H1 (cell line): ENCODE results near the gene SLC37A2. TPM values are rescaled to one million over a fixed set of nuclear protein-coding genes. Genes with fewer than 3 reads are reported as not detected.

Experiments used
- CTCF ChIA-PET: fragments of 300-600 bp; sonication (Branson Sonifier 250); formaldehyde crosslinking; loops from one replicate; lab custom pipeline; 2021; ENCODE audit not compliant: partially characterized antibody; lab: Charles Lee
- POLR2A ChIA-PET: fragments of 300-600 bp; sonication (Branson Sonifier 250); formaldehyde crosslinking; loops from one replicate; lab custom pipeline; 2021; ENCODE audit warnings: inconsistent platforms; ENCODE audit not compliant: partially characterized antibody; lab: Charles Lee
- DNase-seq, 2 experiments: peaks; one replicate each; pipeline versions ENCODE4 v3.0.0 to v3.0.0-alpha.2; 2010 to 2022; ENCODE audit warnings: low spot score in 2 of 2, low read depth in 1 of 2, mixed read lengths in 1 of 2
- FAIRE-seq: peaks from 2 replicates; lab custom pipeline; 2011; peaks lifted over from hg19 to GRCh38; lab: Jason Lieb, UNC
- H2AFZ ChIP-seq: 2 replicates; pipeline ENCODE4 v1.8.1; 2012; ENCODE audit warnings: low read length, inconsistent platforms
- H2AK5ac ChIP-seq: 2 replicates; pipeline ENCODE4 v1.6.1; 2013; ENCODE audit warnings: low read depth, low read length
- H2BK120ac ChIP-seq: replicated peaks from 2 replicates; pipeline ENCODE3; 2013; ENCODE audit warnings: low read depth, low read length, inconsistent platforms
- H2BK12ac ChIP-seq: 2 replicates; pipeline ENCODE4 v1.6.1; 2013; ENCODE audit warnings: low read depth, low read length
- H2BK15ac ChIP-seq: 2 replicates; pipeline ENCODE4 v1.6.1; 2013; ENCODE audit warnings: low read length
- H2BK20ac ChIP-seq: 2 replicates; pipeline ENCODE4 v1.6.1; 2013; ENCODE audit warnings: low read length
- H2BK5ac ChIP-seq: 2 replicates; pipeline ENCODE4 v1.6.1; 2013; ENCODE audit warnings: low read depth, low read length
- H3K14ac ChIP-seq: 2 replicates; pipeline ENCODE4 v1.6.1; 2013; ENCODE audit warnings: inconsistent platforms; ENCODE audit not compliant: insufficient read length
- H3K18ac ChIP-seq: 2 replicates; pipeline ENCODE4 v1.6.1; 2013; ENCODE audit warnings: low read length; ENCODE audit errors: extremely low read depth
- H3K23ac ChIP-seq: 2 replicates; pipeline ENCODE4 v1.6.1; 2013; ENCODE audit warnings: inconsistent platforms; ENCODE audit not compliant: insufficient read length
- H3K23me2 ChIP-seq: 2 replicates; pipeline ENCODE4 v1.6.1; 2013; ENCODE audit warnings: low read depth, low read length
- H3K27ac ChIP-seq: 2 replicates; pipeline ENCODE4 v1.6.1; 2011; ENCODE audit warnings: low read depth, low read length, inconsistent platforms
- H3K27me3 ChIP-seq, 4 experiments: replicated peaks in 1 of 4; 1 replicate in 1 of 4; 2 replicates in 3 of 4; pipeline versions ENCODE4 v1.6.1 to v1.8.1; 2011 to 2013; ENCODE audit warnings: low read length in 3 of 4, mild to moderate bottlenecking in 3 of 4, inconsistent platforms in 2 of 4, mixed read lengths in 2 of 4, moderate library complexity in 1 of 4; ENCODE audit not compliant: control insufficient read depth in 3 of 4, insufficient read depth in 3 of 4; ENCODE audit errors: extremely low read depth in 1 of 4
- H3K36me3 ChIP-seq, 4 experiments: 2 replicates each; pipeline versions ENCODE4 v1.6.1 to v1.8.1; 2011 to 2013; ENCODE audit warnings: mild to moderate bottlenecking in 4 of 4, low read length in 3 of 4, moderate library complexity in 2 of 4, control low read depth in 1 of 4, inconsistent platforms in 1 of 4; ENCODE audit not compliant: insufficient read depth in 4 of 4, control insufficient read depth in 2 of 4
- H3K4ac ChIP-seq: replicated peaks from 2 replicates; pipeline ENCODE3; 2013; ENCODE audit warnings: low read length, low read depth, mixed read lengths, inconsistent platforms; ENCODE audit not compliant: insufficient read length
- H3K4me1 ChIP-seq, 4 experiments: replicated peaks in 1 of 4; 1 replicate in 1 of 4; 2 replicates in 3 of 4; pipeline versions ENCODE4 v1.6.1 to v1.8.1; 2011 to 2013; ENCODE audit warnings: low read length in 3 of 4, inconsistent platforms in 2 of 4, mixed read lengths in 1 of 4; ENCODE audit not compliant: insufficient read depth in 4 of 4, control insufficient read depth in 3 of 4
- H3K4me2 ChIP-seq, 2 experiments: 2 replicates each; pipeline versions ENCODE4 v1.6.1 to v1.8.1; 2011 to 2013; ENCODE audit warnings: low read depth in 2 of 2, low read length in 2 of 2, control low read depth in 1 of 2, inconsistent platforms in 1 of 2, mild to moderate bottlenecking in 1 of 2; ENCODE audit not compliant: insufficient read depth in 1 of 2
- H3K4me3 ChIP-seq, 4 experiments: fragments of 200-600, 300-600 bp in 1 of 4; sonication (generic), shearing (Covaris generic), sonication (Bioruptor Twin) in 1 of 4; 2 replicates each; pipeline versions ENCODE4 v1.5.1 to v1.8.1; 2011 to 2016; ENCODE audit warnings: low read length in 4 of 4, low read depth in 3 of 4, control low read depth in 2 of 4, inconsistent platforms in 2 of 4, mild to moderate bottlenecking in 2 of 4, mixed read lengths in 1 of 4, moderate library complexity in 1 of 4; ENCODE audit not compliant: insufficient read depth in 2 of 4; ENCODE audit errors: extremely low read depth in 1 of 4
- H3K56ac ChIP-seq: replicated peaks from 2 replicates; pipeline ENCODE3; 2013; ENCODE audit warnings: low read depth, mild to moderate bottlenecking, mixed read lengths, low read length, inconsistent platforms; ENCODE audit not compliant: insufficient read length
- H3K79me1 ChIP-seq: 2 replicates; pipeline ENCODE4 v1.6.1; 2013; ENCODE audit warnings: low read depth, low read length, control low read depth
- H3K79me2 ChIP-seq, 2 experiments: 2 replicates each; pipeline versions ENCODE4 v1.6.1 to v1.8.1; 2012 to 2013; ENCODE audit warnings: low read length in 2 of 2, mild to moderate bottlenecking in 2 of 2, inconsistent platforms in 1 of 2; ENCODE audit not compliant: insufficient read depth in 2 of 2, control insufficient read depth in 1 of 2
- H3K9ac ChIP-seq, 4 experiments: replicated peaks in 1 of 4; 1 replicate in 1 of 4; 2 replicates in 3 of 4; pipeline versions ENCODE4 v1.6.1 to v1.8.1; 2011 to 2013; ENCODE audit warnings: low read depth in 3 of 4, low read length in 3 of 4, control low read depth in 2 of 4, mild to moderate bottlenecking in 2 of 4, moderate library complexity in 2 of 4, inconsistent platforms in 1 of 4; ENCODE audit errors: extremely low read depth in 1 of 4
- H3K9me3 ChIP-seq, 2 experiments: 2 replicates each; pipeline versions ENCODE4 v1.6.1 to v1.8.1; 2012 to 2013; ENCODE audit warnings: mild to moderate bottlenecking in 2 of 2, moderate library complexity in 2 of 2, control low read depth in 1 of 2, inconsistent platforms in 1 of 2, low read depth in 1 of 2, low read length in 1 of 2, mixed read lengths in 1 of 2; ENCODE audit not compliant: insufficient read depth in 2 of 2
- H4K20me1 ChIP-seq, 2 experiments: replicated peaks in 1 of 2; 2 replicates each; pipeline versions ENCODE3 to v1.8.1; 2011 to 2013; ENCODE audit warnings: inconsistent platforms in 2 of 2, low read length in 2 of 2, mild to moderate bottlenecking in 1 of 2; ENCODE audit not compliant: insufficient read depth in 2 of 2, control insufficient read depth in 1 of 2
- H4K5ac ChIP-seq: 2 replicates; pipeline ENCODE4 v1.6.1; 2013; ENCODE audit warnings: low read length, low read depth, mixed read lengths, inconsistent platforms; ENCODE audit not compliant: insufficient read length
- H4K8ac ChIP-seq: 2 replicates; pipeline ENCODE4 v1.8.0; 2013; ENCODE audit warnings: mild to moderate bottlenecking, moderate library complexity, low read length, inconsistent platforms; ENCODE audit not compliant: insufficient read depth; ENCODE audit errors: extremely low read depth
- H4K91ac ChIP-seq: replicated peaks from 2 replicates; pipeline ENCODE3; 2013; ENCODE audit warnings: low read length, mixed read lengths, inconsistent platforms; ENCODE audit not compliant: insufficient read length
- FOSL1 ChIP-seq: IDR thresholded peaks from 2 replicates; pipeline ENCODE4 v1.6.1; 2011; ENCODE audit warnings: mild to moderate bottlenecking, low read depth, low read length, moderate library complexity; ENCODE audit not compliant: insufficient read depth
- SAP30 ChIP-seq: fragments of 300-600 bp; sonication (generic); IDR thresholded peaks from 2 replicates; pipeline ENCODE4 v1.7.1; 2012; ENCODE audit warnings: low read length, moderate library complexity, mild to moderate bottlenecking, inconsistent platforms; ENCODE audit not compliant: insufficient read depth, insufficient replicate concordance
- SP1 ChIP-seq: IDR thresholded peaks from 2 replicates; pipeline ENCODE4 v1.6.1; 2011; ENCODE audit warnings: low read depth, low read length
- WGBS, 2 experiments: shearing (Covaris generic) in 1 of 2; methylation state at CpG; one replicate each; pipeline versions ENCODE4 v1.1.6 to v1.1.7; 2013 to 2015; ENCODE audit warnings: low lambda C conversion rate in 2 of 2, mixed read lengths in 2 of 2, inconsistent platforms in 1 of 2, low coverage in 1 of 2, missing lambda C conversion rate in 1 of 2; ENCODE audit not compliant: insufficient replicate concordance in 2 of 2, insufficient coverage in 1 of 2, insufficient read length in 1 of 2; ENCODE audit errors: extremely low coverage in 1 of 2, missing lambda C conversion rate in 1 of 2; 5-methylcytosine and 5-hydroxymethylcytosine counted together
- polyA plus RNA-seq, 7 experiments: library from polyadenylated mRNA; depleted of rRNA in 3 of 7; stranded (reverse) in 5 of 7; unstranded in 2 of 7; fragments of >200 nt in 5 of 7; fragments of 200-250 nt in 2 of 7; gene quantifications; 1 replicate in 5 of 7; 2 replicates in 1 of 7; 4 replicates in 1 of 7; pipeline versions ENCODE4 v1.2.1 to v1.2.3, GENCODE V29; 2011 to 2013; ENCODE audit warnings: missing spikeins in 2 of 7, mixed read lengths in 2 of 7
- total RNA-seq: library from RNA; stranded (reverse); fragmentation: NEBNext Ultra II Directional; extraction: Animal tissue kit (Norgen Biotek cat#: 25700); gene quantifications from 2 replicates; pipeline ENCODE4 v1.2.1, GENCODE V29; 2021

The SLC37A2 gene
- total and polyA plus RNA-seq, 2 of the 8 experiments (the other 6 are each of a cell fraction or from before 2014, with no cell fraction given) = 1.3 to 1.9 TPM

- Histone ChIP-seq H2BK12ac (no peak overlapping the region), H3K4me1 (no peaks in the 10 kb centered on the region), H3K23me2 (no peaks in the 10 kb centered on the region), H2AK5ac (no peak overlapping the region), H3K14ac (no peak overlapping the region), H2BK20ac (no peak overlapping the region), H4K20me1 (no peaks in the 10 kb centered on the region), H3K36me3 (no peaks in the 10 kb centered on the region), H3K4ac (no peak overlapping the region), H3K79me2 (no peaks in the 10 kb centered on the region), H4K91ac (no peak overlapping the region), H4K5ac (no peak overlapping the region), H3K18ac (no peak overlapping the region), H3K9ac (no peak overlapping the region), H2AFZ (no peak overlapping the region), H3K27ac (no peak overlapping the region), H3K23ac (no peak overlapping the region), H3K79me1 (no peaks in the 10 kb centered on the region), H4K8ac (no peak overlapping the region), H3K56ac (no peak overlapping the region), H3K4me3 (no peak overlapping the region), H3K4me2 (no peak overlapping the region), H2BK5ac (no peak overlapping the region), H3K9me3 (0 out of 4 replicates have a peak, but pooled peaks cover 0 to 3% of the 10 kb centered on the region in 2 experiments), H3K27me3 (no peaks in the 10 kb centered on the region), H2BK120ac (no peak overlapping the region), H2BK15ac (no peak overlapping the region)
- ChIA-PET CTCF (no interaction called here), POLR2A (no interaction called here)
- DNase-seq = no peak
- no peak for FAIRE-seq
- WGBS, 2 experiments = 81% methylated on average over 1 of the region's 1 CpG; no CpG with 5 or more reads in 1 of the 2 experiments
- TF ChIP-seq SAP30 = no peak
- no peak for TF ChIP-seq SP1
- no peak for TF ChIP-seq FOSL1
Measured at GRCh38 chr11:125036933-125037332, 26.2 kb upstream of the SLC37A2 start.
